HG03457 (cell line): ENCODE data around the gene BLTP3A.

Experiments used
- ATAC-seq: cut with Tn5 transposase; IDR thresholded peaks from one replicate; pipeline ENCODE4 v1.9.1; 2021; ENCODE audit warnings: moderate number of reproducible peaks; ENCODE audit not compliant: unreplicated experiment

BLTP3A gene

GRCh38 chr6:34829137-34829536, 37.3 kb downstream of the BLTP3A start:
- no peak for ATAC-seq

GRCh38 chr6:34832942-34833341, 41.1 kb downstream of the BLTP3A start:
- no peak for ATAC-seq

GRCh38 chr6:34834789-34835518, 43.1 kb downstream of the BLTP3A start:
- ATAC-seq: no peak

GRCh38 chr6:34836008-34836407, 44.1 kb downstream of the BLTP3A start:
- ATAC-seq: no peak

GRCh38 chr6:34836451-34836850, 44.6 kb downstream of the BLTP3A start:
- ATAC-seq: no peak

- no peak for ATAC-seq
These were observed 45.6 kb downstream of the BLTP3A start for GRCh38 chr6:34837528-34837927.

GRCh38 chr6:34839666-34840352, 47.9 kb downstream of the BLTP3A start:
- ATAC-seq: no peak
